Lower leg skin (tissue), 3 donors: ENCODE measurements around the gene SH3TC2.

Experiments used
- CTCF ChIP-seq, 3 donors: fragments of 450-650 bp; IDR thresholded peaks; one replicate each; pipeline ENCODE4 v1.5.1; 2016; ENCODE audit warnings: antibody characterized with exemption in 3 of 3, mild to moderate bottlenecking in 3 of 3, moderate library complexity in 2 of 3
- POLR2A ChIP-seq, 2 donors: fragments of 450-650 bp; IDR thresholded peaks; one replicate each; pipeline ENCODE4 v1.6.1; 2016 to 2017; ENCODE audit warnings: antibody characterized with exemption in 2 of 2, mild to moderate bottlenecking in 1 of 2, moderate library complexity in 1 of 2

GRCh38 chr5:148957591-148958202, 105.2 kb downstream of the SH3TC2 start:
- TF ChIP-seq CTCF (IDR thresholded peaks at IDR 0.05) (no peak), POLR2A (IDR thresholded peaks at IDR 0.05) (no peak)
